CD4-positive, CD25-positive, alpha-beta regulatory T cell (primary cell): Measurements from ENCODE around the gene PIWIL4. TPM values are rescaled to one million over a fixed set of nuclear protein-coding genes. Genes with fewer than 3 reads are reported as not detected.

Experiments
- ATAC-seq, 2 donors: fragments of 150-1000 bp; cut with Tn5 transposase; one replicate each; pipeline ENCODE4 v1.10.0; 2021; ENCODE audit warnings: low read depth in 2 of 2, moderate number of reproducible peaks in 2 of 2, moderate library complexity in 1 of 2
- DNase-seq, 3 donors: peaks; one replicate each; pipeline versions ENCODE4 v3.0.0 to v3.0.0-alpha.2; 2012 to 2022; ENCODE audit warnings: mixed read lengths in 1 of 3
- H3K27ac ChIP-seq: one replicate; pipeline ENCODE4 v1.7.0; 2013; ENCODE audit warnings: mild to moderate bottlenecking, low read length; ENCODE audit not compliant: insufficient read depth, poor library complexity, severe bottlenecking
- H3K27me3 ChIP-seq: one replicate; pipeline ENCODE4 v1.7.0; 2013; ENCODE audit warnings: low read length; ENCODE audit not compliant: control insufficient read depth, insufficient read depth
- H3K36me3 ChIP-seq: one replicate; pipeline ENCODE4 v1.7.0; 2013; ENCODE audit warnings: mild to moderate bottlenecking, low read length, moderate library complexity; ENCODE audit not compliant: control insufficient read depth, insufficient read depth
- H3K4me1 ChIP-seq: 2 replicates; pipeline ENCODE4 v1.7.0; 2013; ENCODE audit warnings: mild to moderate bottlenecking, low read length; ENCODE audit not compliant: insufficient read depth, control insufficient read depth, poor library complexity, severe bottlenecking
- H3K4me3 ChIP-seq: one replicate; pipeline ENCODE4 v1.7.0; 2013; ENCODE audit warnings: low read depth, mild to moderate bottlenecking, low read length, moderate library complexity
- H3K9me3 ChIP-seq, 2 experiments: 1 replicate in 1 of 2; 2 replicates in 1 of 2; pipeline ENCODE4 v1.7.0; 2013; ENCODE audit warnings: low read length in 2 of 2, mild to moderate bottlenecking in 1 of 2, moderate library complexity in 1 of 2; ENCODE audit not compliant: control insufficient read depth in 2 of 2
- H3K27ac Mint-ChIP-seq, 3 donors: one replicate each; pipeline ENCODE4 v1.8.0; 2020 to 2022; ENCODE audit warnings: mild to moderate bottlenecking in 3 of 3, mixed read lengths in 3 of 3, moderate library complexity in 2 of 3
- H3K27me3 Mint-ChIP-seq: one replicate; pipeline ENCODE4 v1.8.0; 2022; ENCODE audit warnings: mild to moderate bottlenecking, mixed read lengths
- H3K36me3 Mint-ChIP-seq: one replicate; pipeline ENCODE4 v1.8.0; 2020; ENCODE audit warnings: mixed read lengths
- H3K4me1 Mint-ChIP-seq, 4 donors: one replicate each; pipeline ENCODE4 v1.8.0; 2020 to 2022; ENCODE audit warnings: mixed read lengths in 4 of 4, mild to moderate bottlenecking in 1 of 4
- H3K4me3 Mint-ChIP-seq, 4 donors: one replicate each; pipeline ENCODE4 v1.8.0; 2020 to 2022; ENCODE audit warnings: mild to moderate bottlenecking in 4 of 4, mixed read lengths in 4 of 4, moderate library complexity in 3 of 4
- H3K9me3 Mint-ChIP-seq, 7 donors: one replicate each; pipeline ENCODE4 v1.8.0; 2020 to 2022; ENCODE audit warnings: mixed read lengths in 7 of 7, mild to moderate bottlenecking in 3 of 7, moderate library complexity in 2 of 7
- polyA plus RNA-seq, 4 donors: library from polyadenylated mRNA; unstranded; fragments of 300-500 nt; fragmentation: Illumina TruSeq; gene quantifications; one replicate each; pipeline ENCODE4 v1.2.3, GENCODE V29; 2021
- total RNA-seq: library from RNA; stranded (reverse); gene quantifications from one replicate; pipeline ENCODE4 v1.2.3, GENCODE V29; 2022

Gene PIWIL4
- total and polyA plus RNA-seq, 5 donors from 2014 or later = 0.18 to 1.3 (median 1.3) TPM

GRCh38 chr11:94588366-94588942, 21.3 kb downstream of the PIWIL4 start:
- H3K27me3 Mint-ChIP-seq = no peaks in the 10 kb centered on the region
- no peak overlapping the region for H3K27ac Mint-ChIP-seq
- Histone ChIP-seq H3K27ac (no peak overlapping the region), H3K9me3 (no peaks in the 10 kb centered on the region), H3K4me1 (no peaks in the 10 kb centered on the region), H3K4me3 (no peak overlapping the region), H3K27me3 (no peaks in the 10 kb centered on the region), H3K36me3 (no peaks in the 10 kb centered on the region)
- no peaks in the 10 kb centered on the region for H3K4me1 Mint-ChIP-seq
- H3K36me3 Mint-ChIP-seq = peaks cover 14% of the 10 kb centered on the region
- no peak for DNase-seq
- H3K4me3 Mint-ChIP-seq = no peak overlapping the region
- no peak for ATAC-seq
- H3K9me3 Mint-ChIP-seq = no peaks in the 10 kb centered on the region

- Histone ChIP-seq H3K27me3 (no peaks in the 10 kb centered on the region), H3K9me3 (no peaks in the 10 kb centered on the region), H3K27ac (no peak overlapping the region), H3K36me3 (no peaks in the 10 kb centered on the region), H3K4me1 (no peaks in the 10 kb centered on the region), H3K4me3 (no peak overlapping the region)
- no peak for DNase-seq
- no peaks in the 10 kb centered on the region for H3K27me3 Mint-ChIP-seq
- no peaks in the 10 kb centered on the region for H3K4me1 Mint-ChIP-seq
- H3K36me3 Mint-ChIP-seq = peaks cover 11% of the 10 kb centered on the region
- H3K9me3 Mint-ChIP-seq = no peaks in the 10 kb centered on the region
- no peak overlapping the region for H3K27ac Mint-ChIP-seq
- no peak for ATAC-seq
- H3K4me3 Mint-ChIP-seq = no peak overlapping the region
Observed at GRCh38 chr11:94590352-94591041, 23.3 kb downstream of the PIWIL4 start.

DNA sequence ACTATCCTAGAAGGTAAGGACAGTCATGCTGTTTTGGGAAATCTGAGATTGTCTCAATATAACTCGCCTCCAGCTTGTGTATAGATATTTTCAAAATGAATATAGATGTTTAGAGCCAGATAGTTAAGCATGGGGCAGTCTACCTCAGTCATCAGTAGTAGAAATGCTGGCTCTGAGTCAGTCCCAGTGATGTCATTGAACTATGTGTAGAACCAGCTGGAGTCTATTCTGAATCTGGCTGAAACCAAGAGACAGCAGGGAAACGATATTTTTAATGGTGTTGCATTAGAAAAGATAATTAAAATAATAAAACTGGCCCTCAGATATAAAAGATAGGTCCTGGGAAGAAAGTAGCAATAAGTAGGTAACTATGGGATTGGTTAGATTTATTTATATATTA, 25.9 kb downstream of the PIWIL4 start:
- H3K27ac ChIP-seq = no peak overlapping the region
- H3K4me1 Mint-ChIP-seq = no peaks in the 10 kb centered on the region
- DNase-seq (no peak), ATAC-seq (no peak)
- H3K36me3 Mint-ChIP-seq = peaks cover 11% of the 10 kb centered on the region
- H3K9me3 Mint-ChIP-seq = no peaks in the 10 kb centered on the region
- no peak overlapping the region for H3K4me3 ChIP-seq
- H3K27me3 ChIP-seq = no peaks in the 10 kb centered on the region
- no peaks in the 10 kb centered on the region for H3K9me3 ChIP-seq
- no peaks in the 10 kb centered on the region for H3K4me1 ChIP-seq
- no peak overlapping the region for H3K27ac Mint-ChIP-seq
- no peaks in the 10 kb centered on the region for H3K27me3 Mint-ChIP-seq
- H3K4me3 Mint-ChIP-seq = no peak overlapping the region
- H3K36me3 ChIP-seq = no peaks in the 10 kb centered on the region

DNA sequence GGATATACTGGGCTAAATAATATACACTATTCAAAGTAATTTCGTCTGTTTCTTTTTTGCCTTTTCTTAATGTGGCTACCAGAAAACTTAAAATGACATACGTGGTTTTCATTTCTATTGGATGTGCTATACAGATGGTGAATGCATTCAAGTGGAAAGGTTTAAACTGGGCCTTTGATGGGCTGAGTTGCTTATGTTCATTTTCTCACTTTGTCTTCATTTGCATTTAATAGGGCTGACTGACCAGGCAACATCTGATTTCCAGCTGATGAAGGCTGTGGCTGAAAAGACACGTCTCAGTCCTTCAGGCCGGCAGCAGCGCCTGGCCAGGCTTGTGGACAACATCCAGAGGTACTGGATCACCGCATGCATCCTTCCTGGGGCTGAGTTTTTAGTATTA, 27.9 kb downstream of the PIWIL4 start:
- no peaks in the 10 kb centered on the region for H3K4me1 ChIP-seq
- no peak overlapping the region for H3K27ac ChIP-seq
- ATAC-seq (no peak), DNase-seq (no peak)
- Mint-ChIP-seq H3K36me3 (peaks cover 13% of the 10 kb centered on the region), H3K27ac (no peak overlapping the region), H3K9me3 (peaks cover 0 to under 1% (median 0%) of the 10 kb centered on the region in 7 donors), H3K4me1 (no peaks in the 10 kb centered on the region), H3K4me3 (no peak overlapping the region), H3K27me3 (no peaks in the 10 kb centered on the region)
- no peaks in the 10 kb centered on the region for H3K36me3 ChIP-seq
- H3K4me3 ChIP-seq = no peak overlapping the region
- no peaks in the 10 kb centered on the region for H3K9me3 ChIP-seq
- H3K27me3 ChIP-seq = no peaks in the 10 kb centered on the region

DNA sequence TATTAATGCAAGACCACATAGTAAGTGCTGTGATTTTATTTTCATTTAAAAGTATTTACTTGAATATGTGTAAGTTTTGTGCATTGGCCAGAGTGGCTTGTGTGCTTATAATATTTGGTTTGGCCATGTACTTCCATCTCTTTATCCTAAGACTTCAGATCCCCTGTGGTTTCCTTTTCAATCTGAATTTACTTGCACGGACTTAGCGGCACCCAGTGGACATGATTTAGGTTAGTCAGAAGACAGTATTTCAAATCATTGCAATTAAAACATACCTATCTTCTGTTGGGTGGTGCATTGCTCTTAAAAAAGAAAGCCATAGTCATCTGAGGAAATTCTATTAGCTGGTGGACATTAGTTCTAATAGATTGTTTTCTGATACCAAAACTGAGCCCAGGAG, 30.7 kb downstream of the PIWIL4 start:
- no peaks in the 10 kb centered on the region for H3K4me1 Mint-ChIP-seq
- no peak overlapping the region for H3K27ac ChIP-seq
- no peak overlapping the region for H3K4me3 Mint-ChIP-seq
- H3K9me3 Mint-ChIP-seq = peaks cover 0 to 4% (median 0%) of the 10 kb centered on the region in 7 donors
- DNase-seq (no peak), ATAC-seq (no peak)
- H3K4me1 ChIP-seq = no peaks in the 10 kb centered on the region
- H3K9me3 ChIP-seq = no peaks in the 10 kb centered on the region
- H3K27me3 ChIP-seq = no peaks in the 10 kb centered on the region
- H3K36me3 Mint-ChIP-seq = peaks cover 9% of the 10 kb centered on the region
- no peak overlapping the region for H3K27ac Mint-ChIP-seq
- H3K36me3 ChIP-seq = no peaks in the 10 kb centered on the region
- no peak overlapping the region for H3K4me3 ChIP-seq
- no peaks in the 10 kb centered on the region for H3K27me3 Mint-ChIP-seq

DNA sequence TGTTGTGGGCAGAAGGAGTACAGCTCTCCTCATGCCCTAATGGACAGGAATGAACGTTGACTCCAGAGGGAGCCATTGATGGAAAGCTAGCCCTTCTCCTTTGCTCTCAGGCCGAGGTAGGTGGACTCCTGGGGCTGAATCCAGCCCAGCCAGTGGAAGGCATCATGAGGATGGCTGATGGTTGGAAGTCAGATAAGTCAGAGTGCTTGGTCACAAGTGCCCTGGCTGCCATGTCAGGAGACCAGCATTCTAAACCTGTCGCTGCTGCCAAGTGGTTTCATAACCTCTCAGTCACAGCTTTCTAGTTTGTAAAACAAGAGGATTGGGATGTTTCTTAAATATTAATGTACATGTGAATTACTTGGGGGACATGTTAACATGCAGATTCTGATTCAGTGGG, 32.3 kb downstream of the PIWIL4 start:
- no peaks in the 10 kb centered on the region for H3K4me1 ChIP-seq
- H3K27me3 Mint-ChIP-seq = no peaks in the 10 kb centered on the region
- ATAC-seq (no peak), DNase-seq (no peak)
- H3K9me3 Mint-ChIP-seq = peaks cover 0 to 4% (median 0%) of the 10 kb centered on the region in 7 donors
- no peaks in the 10 kb centered on the region for H3K36me3 ChIP-seq
- H3K9me3 ChIP-seq = no peaks in the 10 kb centered on the region
- peaks cover 9% of the 10 kb centered on the region for H3K36me3 Mint-ChIP-seq
- no peak overlapping the region for H3K27ac ChIP-seq
- no peak overlapping the region for H3K27ac Mint-ChIP-seq
- H3K4me3 ChIP-seq = no peak overlapping the region
- no peaks in the 10 kb centered on the region for H3K27me3 ChIP-seq
- H3K4me3 Mint-ChIP-seq = no peak overlapping the region
- H3K4me1 Mint-ChIP-seq = no peaks in the 10 kb centered on the region

DNA sequence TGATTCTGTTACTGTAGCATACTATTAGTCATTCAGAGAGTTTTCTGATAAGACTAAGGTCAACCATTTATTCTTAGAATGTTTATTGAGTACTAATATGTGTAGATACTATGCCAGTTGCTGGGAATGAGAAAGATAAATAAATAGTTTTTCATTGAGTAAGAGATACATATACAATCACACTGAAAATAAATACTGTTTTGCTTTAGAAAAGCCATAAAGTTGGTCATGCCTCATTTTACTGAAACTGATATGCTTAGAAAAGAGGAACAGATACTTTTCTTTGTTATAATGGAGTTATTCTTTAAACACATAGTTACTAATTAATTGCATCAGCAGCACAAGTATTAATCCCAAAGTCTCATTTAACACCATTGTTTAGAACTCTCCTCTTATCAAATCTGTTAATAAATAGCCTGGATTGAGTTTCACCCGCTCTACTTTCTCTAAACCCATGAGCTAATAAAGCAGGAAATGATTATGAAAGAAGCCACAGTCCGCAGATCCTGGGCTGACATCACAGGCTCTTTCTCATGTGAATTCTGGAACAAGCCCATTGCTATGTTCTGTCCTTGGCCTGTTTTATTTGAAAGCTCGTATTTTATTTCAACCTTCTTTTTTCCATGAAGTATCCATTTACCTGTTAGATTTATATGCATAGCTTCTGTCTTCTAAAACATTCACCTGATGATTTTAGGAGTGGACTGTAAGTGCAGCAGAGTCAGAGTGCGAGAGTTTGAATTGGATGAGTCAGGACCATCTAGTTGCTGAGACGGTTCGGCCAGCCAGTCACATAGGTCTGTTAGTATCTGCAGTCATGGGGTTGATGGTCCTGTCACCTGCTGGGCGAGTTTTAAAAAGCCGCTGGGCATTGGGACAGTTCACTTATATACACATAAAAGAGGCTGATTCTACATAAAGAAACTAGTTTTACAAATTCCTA, 35.5 kb downstream of the PIWIL4 start:
- Mint-ChIP-seq H3K27me3 (no peaks in the 10 kb centered on the region), H3K9me3 (peaks cover 0 to 4% (median 0%) of the 10 kb centered on the region in 7 donors), H3K36me3 (peaks cover 9% of the 10 kb centered on the region), H3K27ac (peak overlapping the region in 1 of 3 donors; percentile 29), H3K4me1 (no peaks in the 10 kb centered on the region), H3K4me3 (no peak overlapping the region)
- Histone ChIP-seq H3K4me1 (no peaks in the 10 kb centered on the region), H3K9me3 (no peaks in the 10 kb centered on the region), H3K36me3 (no peaks in the 10 kb centered on the region), H3K4me3 (no peak overlapping the region), H3K27ac (no peak overlapping the region), H3K27me3 (no peaks in the 10 kb centered on the region)
- no peak for DNase-seq
- peak; percentile 50 to 60 for ATAC-seq
